Mesodermal cell (in vitro differentiated cells): ENCODE data around the gene DROSHA.

Experiments
- H3K27ac ChIP-seq: 2 replicates; pipeline ENCODE4 v1.7.0; 2013; ENCODE audit warnings: mild to moderate bottlenecking, low read depth, low read length, moderate library complexity; ENCODE audit not compliant: severe bottlenecking
- H3K36me3 ChIP-seq: 2 replicates; pipeline ENCODE4 v1.7.1; 2013; ENCODE audit warnings: mild to moderate bottlenecking, low read length, moderate library complexity; ENCODE audit not compliant: control insufficient read depth, insufficient read depth
- H3K4me1 ChIP-seq: one replicate; pipeline ENCODE4 v1.7.1; 2013; ENCODE audit warnings: mild to moderate bottlenecking, low read length; ENCODE audit not compliant: insufficient read depth, control insufficient read depth, poor library complexity, severe bottlenecking
- H3K4me3 ChIP-seq: 2 replicates; pipeline ENCODE4 v1.7.0; 2013; ENCODE audit warnings: low read length, control low read depth, mild to moderate bottlenecking; ENCODE audit not compliant: insufficient read depth, poor library complexity, severe bottlenecking; ENCODE audit errors: extremely low read depth
- H3K9me3 ChIP-seq: 2 replicates; pipeline ENCODE4 v1.7.1; 2013; ENCODE audit warnings: mild to moderate bottlenecking, low read length, moderate library complexity; ENCODE audit not compliant: control insufficient read depth
- WGBS, 2 experiments: methylation state at CpG; one replicate each; pipeline ENCODE4 v1.1.5; 2013; ENCODE audit warnings: missing lambda C conversion rate in 2 of 2; ENCODE audit not compliant: insufficient coverage in 2 of 2; 5-methylcytosine and 5-hydroxymethylcytosine counted together

The DROSHA gene

GRCh38 chr5:31471040-31471439 lies 60.9 kb downstream of the DROSHA start:
- H3K27ac ChIP-seq: no peak overlapping the region
- WGBS, 2 experiments: no CpG with 5 or more reads among the region's 2 CpGs
- no peak overlapping the region for H3K4me3 ChIP-seq
- no peaks in the 10 kb centered on the region for H3K4me1 ChIP-seq
- peaks cover 54% of the 10 kb centered on the region for H3K36me3 ChIP-seq
- H3K9me3 ChIP-seq: no peaks in the 10 kb centered on the region

- Histone ChIP-seq H3K36me3 (peaks cover 59% of the 10 kb centered on the region), H3K27ac (no peak overlapping the region), H3K9me3 (no peaks in the 10 kb centered on the region), H3K4me1 (no peaks in the 10 kb centered on the region), H3K4me3 (no peak overlapping the region)
- WGBS, 2 experiments: 100% methylated on average over 1 to 3 of the region's 5 CpGs
Measured at GRCh38 chr5:31470608-31471007, 61.3 kb downstream of the DROSHA start.

GRCh38 chr5:31469886-31470285 lies 62.0 kb downstream of the DROSHA start:
- H3K27ac ChIP-seq: no peak overlapping the region
- peaks cover 59% of the 10 kb centered on the region for H3K36me3 ChIP-seq
- H3K4me1 ChIP-seq: no peaks in the 10 kb centered on the region
- H3K9me3 ChIP-seq: no peaks in the 10 kb centered on the region
- WGBS, 2 experiments: no CpG with 5 or more reads among the region's 1 CpG
- H3K4me3 ChIP-seq: no peak overlapping the region

GRCh38 chr5:31469466-31469865 lies 62.4 kb downstream of the DROSHA start:
- no peaks in the 10 kb centered on the region for H3K9me3 ChIP-seq
- no peaks in the 10 kb centered on the region for H3K4me1 ChIP-seq
- WGBS, 2 experiments: no CpG with 5 or more reads among the region's 2 CpGs
- H3K27ac ChIP-seq: no peak overlapping the region
- H3K4me3 ChIP-seq: no peak overlapping the region
- H3K36me3 ChIP-seq: peaks cover 58% of the 10 kb centered on the region

- no CpG with 5 or more reads among the region's 1 CpG for WGBS, 2 experiments
- no peaks in the 10 kb centered on the region for H3K9me3 ChIP-seq
- H3K4me3 ChIP-seq: no peak overlapping the region
- no peaks in the 10 kb centered on the region for H3K4me1 ChIP-seq
- H3K36me3 ChIP-seq: peaks cover 75% of the 10 kb centered on the region
- no peak overlapping the region for H3K27ac ChIP-seq
Measured at GRCh38 chr5:31465291-31465690, 66.6 kb downstream of the DROSHA start.

GRCh38 chr5:31464081-31464480 lies 67.8 kb downstream of the DROSHA start:
- WGBS, 2 experiments: no CpG with 5 or more reads among the region's 4 CpGs
- Histone ChIP-seq H3K4me1 (no peaks in the 10 kb centered on the region), H3K9me3 (no peaks in the 10 kb centered on the region), H3K27ac (no peak overlapping the region), H3K4me3 (no peak overlapping the region), H3K36me3 (peaks cover 81% of the 10 kb centered on the region)

GRCh38 chr5:31463351-31463750 lies 68.5 kb downstream of the DROSHA start:
- Histone ChIP-seq H3K4me1 (no peaks in the 10 kb centered on the region), H3K27ac (no peak overlapping the region), H3K9me3 (no peaks in the 10 kb centered on the region), H3K4me3 (no peak overlapping the region), H3K36me3 (peaks cover 87% of the 10 kb centered on the region)
- 100% methylated on average over 1 of the region's 2 CpGs; no CpG with 5 or more reads in 1 of the 2 experiments for WGBS, 2 experiments

- H3K36me3 ChIP-seq: peaks cover 81% of the 10 kb centered on the region
Measured at GRCh38 chr5:31459594-31459993, 72.3 kb downstream of the DROSHA start.

GRCh38 chr5:31455172-31455571 lies 76.7 kb downstream of the DROSHA start:
- no peak overlapping the region for H3K27ac ChIP-seq
- H3K4me3 ChIP-seq: no peak overlapping the region
- peaks cover 65% of the 10 kb centered on the region for H3K36me3 ChIP-seq
- no peaks in the 10 kb centered on the region for H3K9me3 ChIP-seq
- no peaks in the 10 kb centered on the region for H3K4me1 ChIP-seq
- WGBS, 2 experiments: no CpG with 5 or more reads among the region's 2 CpGs

More at GRCh38 chr5:31459594-31459993, 72.3 kb downstream of the DROSHA start:
- Histone ChIP-seq H3K27ac (no peak overlapping the region), H3K4me3 (no peak overlapping the region), H3K9me3 (no peaks in the 10 kb centered on the region), H3K4me1 (no peaks in the 10 kb centered on the region)
- WGBS, 2 experiments: 100% methylated on average over 2 of the region's 3 CpGs

- peaks cover 65% of the 10 kb centered on the region for H3K36me3 ChIP-seq
- no peak overlapping the region for H3K4me3 ChIP-seq
- no peaks in the 10 kb centered on the region for H3K9me3 ChIP-seq
- H3K4me1 ChIP-seq: no peaks in the 10 kb centered on the region
- no peak overlapping the region for H3K27ac ChIP-seq
- WGBS, 2 experiments: 65 to 100% methylated on average over 1 to 2 of the region's 2 CpGs
Measured at GRCh38 chr5:31453522-31453921, 78.4 kb downstream of the DROSHA start.

GRCh38 chr5:31452314-31452713 lies 79.6 kb downstream of the DROSHA start:
- no peak overlapping the region for H3K27ac ChIP-seq
- H3K4me3 ChIP-seq: no peak overlapping the region
- H3K4me1 ChIP-seq: no peaks in the 10 kb centered on the region
- WGBS, 2 experiments: no CpG with 5 or more reads among the region's 1 CpG
- H3K9me3 ChIP-seq: no peaks in the 10 kb centered on the region
- peaks cover 62% of the 10 kb centered on the region for H3K36me3 ChIP-seq
